ENCODE data around the gene ITGA6.

Gene ITGA6

DNA sequence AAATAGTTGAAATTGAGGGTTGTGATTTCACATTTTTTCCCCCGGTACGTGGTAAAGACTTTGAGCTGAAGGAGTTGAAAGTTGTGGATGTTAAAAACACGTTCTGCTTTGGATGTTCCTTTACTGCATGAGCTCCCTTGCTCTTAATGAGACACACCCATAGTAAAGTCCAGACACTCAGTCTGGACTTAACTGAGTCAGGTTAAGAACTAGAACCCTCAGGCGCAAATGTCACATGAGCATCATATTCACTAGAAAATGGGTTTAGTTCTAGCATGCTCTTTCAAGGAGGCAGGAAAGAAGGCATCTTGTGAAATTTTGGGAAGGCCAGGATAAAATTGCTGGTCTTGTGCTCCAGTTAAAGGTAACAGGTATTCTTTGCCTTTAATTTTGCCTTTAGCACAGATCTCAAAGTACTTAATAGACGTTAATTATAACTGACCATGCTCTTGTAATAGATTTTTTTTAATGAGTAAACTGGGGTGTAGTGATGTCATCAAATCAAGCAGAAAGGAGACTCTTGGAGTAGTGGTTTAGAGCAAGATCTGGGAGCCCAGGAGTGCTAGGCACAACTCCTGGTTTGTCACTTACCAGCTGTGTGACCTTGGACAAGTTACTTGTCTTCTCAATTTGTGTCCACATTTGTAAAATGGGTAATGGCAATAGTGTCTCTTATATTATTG lies 20.6 kb downstream of the ITGA6 start:
- DNase-seq (ENCODE audit: insufficient read length) (no peak), FAIRE-seq (no peak)
- no peak for TF ChIP-seq TAF1 (IDR thresholded peaks at IDR 0.05; ENCODE audit: borderline replicate concordance, low read depth, low read length)
- TF ChIP-seq POLR2A (IDR thresholded peaks at IDR 0.05; ENCODE audit: low read depth, low read length): no peak
- TF ChIP-seq POLR2AphosphoS5 (IDR thresholded peaks at IDR 0.05; ENCODE audit: low read depth, low read length): no peak

DNA sequence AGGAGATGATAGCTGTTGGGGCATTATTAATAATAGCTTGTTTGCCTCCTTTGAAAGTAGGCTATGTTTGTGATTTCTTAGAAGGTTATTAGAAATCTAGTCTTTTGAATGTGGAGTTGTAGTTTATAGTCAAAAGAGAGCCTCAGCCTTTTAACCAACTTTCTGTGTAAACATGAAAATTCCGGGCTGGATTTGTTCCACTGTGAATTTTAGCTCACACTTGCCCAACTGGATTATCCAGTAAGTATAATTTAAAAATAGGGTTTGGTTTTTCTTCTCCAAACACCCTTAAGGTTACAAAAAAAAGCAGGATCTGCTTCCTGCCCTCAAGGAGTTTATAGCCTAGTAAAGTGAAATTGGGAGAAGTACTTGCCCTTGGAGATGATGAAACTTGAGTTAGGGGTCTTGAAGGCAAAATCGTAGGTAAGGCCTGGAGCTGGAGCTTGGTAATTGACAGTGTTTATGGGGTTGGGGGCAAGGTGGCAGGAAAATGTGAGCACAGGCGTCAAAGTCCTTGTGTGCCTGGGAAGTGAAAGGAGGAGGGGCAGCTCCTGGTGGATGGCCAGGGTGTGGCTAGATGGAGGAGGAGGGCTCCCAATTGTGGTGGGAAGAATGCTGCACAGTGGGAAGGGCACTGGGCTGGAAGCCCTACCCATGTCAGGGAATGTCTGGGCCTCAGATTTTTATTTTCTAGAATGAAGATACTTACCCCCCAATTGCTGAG lies 21.3 kb downstream of the ITGA6 start:
- FAIRE-seq (no peak), DNase-seq (ENCODE audit: insufficient read length) (no peak)
- TF ChIP-seq POLR2AphosphoS5 (IDR thresholded peaks at IDR 0.05; ENCODE audit: low read depth, low read length) (no peak), POLR2A (IDR thresholded peaks at IDR 0.05; ENCODE audit: low read depth, low read length) (no peak), TAF1 (IDR thresholded peaks at IDR 0.05; ENCODE audit: borderline replicate concordance, low read depth, low read length) (no peak)

- TF ChIP-seq POLR2AphosphoS5 (IDR thresholded peaks at IDR 0.05; ENCODE audit: low read depth, low read length) (no peak), POLR2A (IDR thresholded peaks at IDR 0.05; ENCODE audit: low read depth, low read length) (no peak), TAF1 (IDR thresholded peaks at IDR 0.05; ENCODE audit: borderline replicate concordance, low read depth, low read length) (no peak)
- FAIRE-seq: no peak
- no peak for DNase-seq (ENCODE audit: insufficient read length)
These were observed 22.6 kb downstream of the ITGA6 start for GRCh38 chr2:172449911-172450550.

GRCh38 chr2:172451923-172452322 lies 24.5 kb downstream of the ITGA6 start:
- TF ChIP-seq POLR2AphosphoS5 (IDR thresholded peaks at IDR 0.05; ENCODE audit: low read depth, low read length) (no peak), TAF1 (IDR thresholded peaks at IDR 0.05; ENCODE audit: borderline replicate concordance, low read depth, low read length) (no peak), POLR2A (IDR thresholded peaks at IDR 0.05; ENCODE audit: low read depth, low read length) (no peak)
- DNase-seq (ENCODE audit: insufficient read length) (no peak), FAIRE-seq (no peak)

DNA sequence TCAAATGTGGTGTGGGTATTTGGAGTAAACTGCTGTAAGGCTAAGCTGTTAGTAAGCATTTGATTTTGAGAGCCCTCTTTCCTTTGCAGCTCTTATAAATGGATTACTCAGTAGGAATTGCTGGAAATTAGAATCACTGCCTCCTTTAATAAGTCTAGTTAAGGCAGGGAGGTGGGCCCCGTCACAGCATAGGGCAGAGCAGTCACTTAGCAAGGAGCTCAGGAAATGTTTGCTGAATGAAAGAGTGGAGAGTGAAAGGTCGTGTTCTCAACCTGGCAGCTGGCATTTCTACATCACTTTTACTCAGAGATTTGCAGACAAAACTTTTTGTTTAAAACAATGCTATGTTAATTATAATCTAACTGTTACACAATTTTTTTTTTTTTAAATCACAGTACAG lies 25.5 kb downstream of the ITGA6 start:
- no peak for TF ChIP-seq POLR2A (IDR thresholded peaks at IDR 0.05; ENCODE audit: low read depth, low read length)
- TF ChIP-seq TAF1 (IDR thresholded peaks at IDR 0.05; ENCODE audit: borderline replicate concordance, low read depth, low read length): no peak
- TF ChIP-seq POLR2AphosphoS5 (IDR thresholded peaks at IDR 0.05; ENCODE audit: low read depth, low read length): no peak
- no peak for FAIRE-seq
- DNase-seq (ENCODE audit: insufficient read length): no peak

GRCh38 chr2:172454404-172455120 lies 27.2 kb downstream of the ITGA6 start:
- no peak for DNase-seq (ENCODE audit: insufficient read length)
- TF ChIP-seq POLR2A (IDR thresholded peaks at IDR 0.05; ENCODE audit: low read depth, low read length): no peak
- TF ChIP-seq POLR2AphosphoS5 (IDR thresholded peaks at IDR 0.05; ENCODE audit: low read depth, low read length): no peak
- TF ChIP-seq TAF1 (IDR thresholded peaks at IDR 0.05; ENCODE audit: borderline replicate concordance, low read depth, low read length): no peak
- FAIRE-seq: no peak

DNA sequence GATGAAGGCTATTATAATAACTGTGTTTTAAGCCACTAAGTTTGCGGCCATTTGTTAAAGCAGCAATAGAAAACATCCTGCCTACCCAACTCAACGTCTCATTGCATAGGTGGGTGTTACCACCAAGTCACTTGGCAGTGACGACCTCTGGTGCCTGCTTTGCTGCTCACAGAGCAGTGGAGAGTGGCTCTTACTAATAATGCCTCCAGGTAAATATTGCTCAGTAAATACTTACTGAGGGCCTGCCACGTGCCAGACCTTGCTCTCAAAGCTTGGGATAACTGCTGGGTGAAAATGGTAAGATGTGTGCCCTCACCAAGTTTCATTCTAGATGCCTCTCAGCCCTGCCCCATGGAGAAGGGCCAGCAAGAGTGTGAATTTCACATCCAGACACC lies 27.7 kb downstream of the ITGA6 start:
- TF ChIP-seq TAF1 (IDR thresholded peaks at IDR 0.05; ENCODE audit: borderline replicate concordance, low read depth, low read length) (no peak), POLR2AphosphoS5 (IDR thresholded peaks at IDR 0.05; ENCODE audit: low read depth, low read length) (no peak), POLR2A (IDR thresholded peaks at IDR 0.05; ENCODE audit: low read depth, low read length) (no peak)
- FAIRE-seq: no peak
- DNase-seq (ENCODE audit: insufficient read length): no peak

GRCh38 chr2:172456002-172456401 lies 28.6 kb downstream of the ITGA6 start:
- no peak for DNase-seq (ENCODE audit: insufficient read length)
- no peak for FAIRE-seq
- TF ChIP-seq TAF1 (IDR thresholded peaks at IDR 0.05; ENCODE audit: borderline replicate concordance, low read depth, low read length): no peak
- no peak for TF ChIP-seq POLR2A (IDR thresholded peaks at IDR 0.05; ENCODE audit: low read depth, low read length)
- TF ChIP-seq POLR2AphosphoS5 (IDR thresholded peaks at IDR 0.05; ENCODE audit: low read depth, low read length): no peak

DNA sequence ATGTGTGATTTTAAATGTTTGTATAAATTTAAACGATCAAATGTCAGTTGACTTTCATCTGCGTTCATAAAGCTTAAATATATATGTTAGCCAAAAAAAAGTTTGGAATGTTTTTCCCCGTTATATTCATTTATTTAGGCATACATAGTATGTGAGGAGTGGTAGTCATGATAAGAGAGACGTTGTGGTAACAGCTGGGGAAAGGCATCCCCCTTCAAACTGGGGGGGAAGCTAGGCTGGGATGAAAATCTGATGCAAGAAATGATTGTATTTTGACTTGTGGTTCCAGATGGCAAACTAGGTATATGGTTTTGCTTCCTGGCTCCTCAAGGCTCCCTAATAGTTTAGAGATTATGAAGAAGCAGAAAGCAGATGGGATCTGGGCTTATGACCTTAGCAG lies 30.1 kb downstream of the ITGA6 start:
- DNase-seq (ENCODE audit: insufficient read length): no peak
- no peak for TF ChIP-seq POLR2A (IDR thresholded peaks at IDR 0.05; ENCODE audit: low read depth, low read length)
- no peak for TF ChIP-seq TAF1 (IDR thresholded peaks at IDR 0.05; ENCODE audit: borderline replicate concordance, low read depth, low read length)
- no peak for TF ChIP-seq POLR2AphosphoS5 (IDR thresholded peaks at IDR 0.05; ENCODE audit: low read depth, low read length)
- no peak for FAIRE-seq

- no peak for DNase-seq (ENCODE audit: insufficient read length)
- TF ChIP-seq POLR2A (IDR thresholded peaks at IDR 0.05; ENCODE audit: low read depth, low read length): no peak
- TF ChIP-seq POLR2AphosphoS5 (IDR thresholded peaks at IDR 0.05; ENCODE audit: low read depth, low read length): no peak
- no peak for TF ChIP-seq TAF1 (IDR thresholded peaks at IDR 0.05; ENCODE audit: borderline replicate concordance, low read depth, low read length)
- FAIRE-seq: no peak
These were observed 31.3 kb downstream of the ITGA6 start for GRCh38 chr2:172458561-172459124.

GRCh38 chr2:172460780-172461201 lies 33.4 kb downstream of the ITGA6 start:
- DNase-seq (ENCODE audit: insufficient read length) (no peak), FAIRE-seq (no peak)
- TF ChIP-seq TAF1 (IDR thresholded peaks at IDR 0.05; ENCODE audit: borderline replicate concordance, low read depth, low read length) (no peak), POLR2A (IDR thresholded peaks at IDR 0.05; ENCODE audit: low read depth, low read length) (no peak), POLR2AphosphoS5 (IDR thresholded peaks at IDR 0.05; ENCODE audit: low read depth, low read length) (no peak)

Data from GM12892 (cell line).